H1 (cell line): ENCODE data around the gene ACTRT3. TPM values are rescaled to one million over a fixed set of nuclear protein-coding genes. Genes with fewer than 3 reads are reported as not detected.

Experiments used
- ASH2L ChIP-seq: fragments of 200-600, 300-600 bp; sonication (generic); IDR thresholded peaks from one replicate; pipeline ENCODE4 v1.7.1; 2017; ENCODE audit warnings: low read length
- BACH1 ChIP-seq: IDR thresholded peaks from 2 replicates; pipeline ENCODE4 v1.6.1; 2012; ENCODE audit warnings: low read length, improper control_type of control experiment
- CHD1 ChIP-seq: IDR thresholded peaks from 2 replicates; pipeline ENCODE4 v1.6.1; 2012; ENCODE audit warnings: low read depth, low read length, improper control_type of control experiment
- CHD7 ChIP-seq: fragments of 300-600 bp; sonication (generic); IDR thresholded peaks from 2 replicates; pipeline ENCODE4 v1.7.1; 2012; ENCODE audit warnings: low read length, moderate library complexity, mild to moderate bottlenecking, inconsistent platforms; ENCODE audit not compliant: insufficient replicate concordance
- CREB1 ChIP-seq: IDR thresholded peaks from 2 replicates; pipeline ENCODE4 v1.6.1; 2012; ENCODE audit warnings: inconsistent platforms
- KDM4A ChIP-seq: IDR thresholded peaks from one replicate; pipeline ENCODE4 v1.7.1; 2012; ENCODE audit warnings: low read depth, mild to moderate bottlenecking, moderate library complexity, low read length, inconsistent platforms; ENCODE audit not compliant: severe bottlenecking
- TCF12 ChIP-seq: IDR thresholded peaks from 2 replicates; pipeline ENCODE4 v1.6.1; 2011; ENCODE audit warnings: low read depth, mild to moderate bottlenecking, low read length
- polyA plus RNA-seq, 7 experiments: library from polyadenylated mRNA; depleted of rRNA in 3 of 7; stranded (reverse) in 5 of 7; unstranded in 2 of 7; fragments of >200 nt in 5 of 7; fragments of 200-250 nt in 2 of 7; gene quantifications; 1 replicate in 5 of 7; 2 replicates in 1 of 7; 4 replicates in 1 of 7; pipeline versions ENCODE4 v1.2.1 to v1.2.3, GENCODE V29; 2011 to 2013; ENCODE audit warnings: missing spikeins in 2 of 7, mixed read lengths in 2 of 7
- total RNA-seq: library from RNA; stranded (reverse); fragmentation: NEBNext Ultra II Directional; extraction: Animal tissue kit (Norgen Biotek cat#: 25700); gene quantifications from 2 replicates; pipeline ENCODE4 v1.2.1, GENCODE V29; 2021

Gene ACTRT3
- total and polyA plus RNA-seq, 2 of the 8 experiments (the other 6 are each of a cell fraction or from before 2014, with no cell fraction given), result 3.4 to 5.9 TPM

- TF ChIP-seq CHD1 (no peak), TCF12 (no peak), ASH2L (no peak), KDM4A (no peak), CHD7 (no peak), BACH1 (no peak), CREB1 (no peak)
Measured at GRCh38 chr3:169809230-169809795, 40.0 kb upstream of the ACTRT3 start (continued).
